Mesothelial cell of epicardium (in vitro differentiated cells): Measurements from ENCODE around the gene ABLIM3. TPM values are rescaled to one million over a fixed set of nuclear protein-coding genes. Genes with fewer than 3 reads are reported as not detected.

ENCODE experiments used
- DNase-seq, 2 experiments: peaks; one replicate each; pipeline ENCODE4 v3.0.0; 2021; ENCODE audit warnings: low spot score in 2 of 2; ENCODE audit not compliant: unreplicated experiment in 2 of 2
- H3K27ac Mint-ChIP-seq: 2 replicates; pipeline ENCODE4 v1.8.0; 2021; ENCODE audit warnings: mixed read lengths
- H3K27me3 Mint-ChIP-seq: 2 replicates; pipeline ENCODE4 v1.8.0; 2021; ENCODE audit warnings: low read depth, mixed read lengths
- H3K36me3 Mint-ChIP-seq: 2 replicates; pipeline ENCODE4 v1.8.0; 2021; ENCODE audit warnings: mixed read lengths
- H3K4me1 Mint-ChIP-seq: 2 replicates; pipeline ENCODE4 v1.8.0; 2021; ENCODE audit warnings: mixed read lengths
- H3K4me3 Mint-ChIP-seq: 2 replicates; pipeline ENCODE4 v1.8.0; 2021; ENCODE audit warnings: mild to moderate bottlenecking, moderate library complexity, mixed read lengths
- H3K9me3 Mint-ChIP-seq: 2 replicates; pipeline ENCODE4 v1.8.0; 2021; ENCODE audit warnings: mixed read lengths
- CTCF ChIP-seq: fragments of 200-600 bp; sonication (generic); IDR thresholded peaks from one replicate; pipeline ENCODE4 v1.5.0; 2021; ENCODE audit warnings: antibody characterized with exemption; ENCODE audit not compliant: unreplicated experiment
- total RNA-seq: library from RNA; stranded (reverse); gene quantifications from 3 replicates; pipeline ENCODE4 v1.2.1, GENCODE V29; 2021

Gene ABLIM3
- total RNA-seq, 1 donor from 2014 or later: 0.27 TPM

- peaks cover 13% of the 10 kb centered on the region for H3K4me1 Mint-ChIP-seq
- peaks cover 6% of the 10 kb centered on the region for H3K27me3 Mint-ChIP-seq
- H3K9me3 Mint-ChIP-seq: no peaks in the 10 kb centered on the region
- no peak for DNase-seq
- H3K27ac Mint-ChIP-seq: no peak overlapping the region
- no peak overlapping the region for H3K4me3 Mint-ChIP-seq
- TF ChIP-seq CTCF: no peak
- H3K36me3 Mint-ChIP-seq: no peaks in the 10 kb centered on the region
Observed at GRCh38 chr5:149294872-149295829, 153.9 kb downstream of the ABLIM3 start.

- Mint-ChIP-seq H3K27ac (no peak overlapping the region), H3K4me1 (peaks cover 13% of the 10 kb centered on the region), H3K27me3 (no peaks in the 10 kb centered on the region), H3K4me3 (no peak overlapping the region), H3K9me3 (no peaks in the 10 kb centered on the region), H3K36me3 (no peaks in the 10 kb centered on the region)
- no peak for DNase-seq
- no peak for TF ChIP-seq CTCF
Observed at GRCh38 chr5:149297340-149298025, 156.2 kb downstream of the ABLIM3 start.

- no peak for DNase-seq
- Mint-ChIP-seq H3K9me3 (no peaks in the 10 kb centered on the region), H3K27ac (peak overlapping the region; percentile 54), H3K4me3 (no peak overlapping the region), H3K4me1 (peaks cover 13% of the 10 kb centered on the region), H3K27me3 (no peaks in the 10 kb centered on the region), H3K36me3 (no peaks in the 10 kb centered on the region)
- no peak for TF ChIP-seq CTCF
Observed at GRCh38 chr5:149298163-149298562, 156.9 kb downstream of the ABLIM3 start.

DNA sequence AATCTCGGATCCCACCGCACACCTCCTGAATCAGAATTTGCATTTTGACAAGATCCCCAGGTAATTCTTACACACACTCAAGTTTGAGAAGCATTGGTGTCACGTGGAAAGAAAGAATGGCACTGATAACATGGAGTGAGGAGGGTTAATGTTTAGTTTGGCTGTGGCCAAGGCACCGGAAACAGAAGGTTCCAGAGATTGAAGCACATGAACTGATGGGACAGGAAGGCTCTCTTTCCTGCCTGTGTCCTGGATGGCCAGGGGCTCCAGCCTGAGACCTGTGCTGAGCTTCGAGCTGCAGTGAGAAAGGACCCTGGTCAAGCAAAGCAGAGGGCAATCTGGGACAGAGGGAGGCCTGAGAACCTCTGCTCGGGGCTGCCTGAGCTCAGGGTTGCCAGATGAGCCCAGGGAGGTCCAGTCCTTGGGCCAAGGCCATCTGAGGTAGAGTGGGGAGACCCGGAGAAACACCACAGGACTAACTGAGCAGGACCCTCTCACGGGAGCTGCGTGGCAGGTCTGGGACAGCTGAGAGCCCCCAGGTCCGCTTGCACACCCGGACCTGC, 157.6 kb downstream of the ABLIM3 start:
- H3K4me1 Mint-ChIP-seq: peaks cover 13% of the 10 kb centered on the region
- TF ChIP-seq CTCF: no peak
- H3K27ac Mint-ChIP-seq: no peak overlapping the region
- H3K9me3 Mint-ChIP-seq: no peaks in the 10 kb centered on the region
- H3K36me3 Mint-ChIP-seq: no peaks in the 10 kb centered on the region
- H3K4me3 Mint-ChIP-seq: no peak overlapping the region
- DNase-seq: no peak
- no peaks in the 10 kb centered on the region for H3K27me3 Mint-ChIP-seq

GRCh38 chr5:149299451-149300054, 158.3 kb downstream of the ABLIM3 start:
- no peaks in the 10 kb centered on the region for H3K36me3 Mint-ChIP-seq
- no peak for DNase-seq
- H3K9me3 Mint-ChIP-seq: no peaks in the 10 kb centered on the region
- H3K27me3 Mint-ChIP-seq: no peaks in the 10 kb centered on the region
- no peak overlapping the region for H3K4me3 Mint-ChIP-seq
- peaks cover 13% of the 10 kb centered on the region for H3K4me1 Mint-ChIP-seq
- no peak overlapping the region for H3K27ac Mint-ChIP-seq
- no peak for TF ChIP-seq CTCF
